Neural progenitor cell (in vitro differentiated cells): ENCODE measurements around the gene ZDHHC19.

Source experiments
- EZH2 ChIP-seq: fragments of 200-600 bp; sonication (generic); IDR thresholded peaks from 2 replicates; pipeline ENCODE4 v1.6.1; 2017; ENCODE audit warnings: antibody characterized with exemption, mild to moderate bottlenecking, moderate library complexity
- TF ChIP-seq, protein P1 (sequence below): fragments of 200-600 bp; sonication (generic); IDR thresholded peaks from 2 replicates; pipeline ENCODE4 v1.5.1; 2017; ENCODE audit warnings: antibody characterized with exemption, mild to moderate bottlenecking

- TF ChIP-seq, protein P1, sequence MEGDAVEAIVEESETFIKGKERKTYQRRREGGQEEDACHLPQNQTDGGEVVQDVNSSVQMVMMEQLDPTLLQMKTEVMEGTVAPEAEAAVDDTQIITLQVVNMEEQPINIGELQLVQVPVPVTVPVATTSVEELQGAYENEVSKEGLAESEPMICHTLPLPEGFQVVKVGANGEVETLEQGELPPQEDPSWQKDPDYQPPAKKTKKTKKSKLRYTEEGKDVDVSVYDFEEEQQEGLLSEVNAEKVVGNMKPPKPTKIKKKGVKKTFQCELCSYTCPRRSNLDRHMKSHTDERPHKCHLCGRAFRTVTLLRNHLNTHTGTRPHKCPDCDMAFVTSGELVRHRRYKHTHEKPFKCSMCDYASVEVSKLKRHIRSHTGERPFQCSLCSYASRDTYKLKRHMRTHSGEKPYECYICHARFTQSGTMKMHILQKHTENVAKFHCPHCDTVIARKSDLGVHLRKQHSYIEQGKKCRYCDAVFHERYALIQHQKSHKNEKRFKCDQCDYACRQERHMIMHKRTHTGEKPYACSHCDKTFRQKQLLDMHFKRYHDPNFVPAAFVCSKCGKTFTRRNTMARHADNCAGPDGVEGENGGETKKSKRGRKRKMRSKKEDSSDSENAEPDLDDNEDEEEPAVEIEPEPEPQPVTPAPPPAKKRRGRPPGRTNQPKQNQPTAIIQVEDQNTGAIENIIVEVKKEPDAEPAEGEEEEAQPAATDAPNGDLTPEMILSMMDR: no peak
- no peak for TF ChIP-seq EZH2
Observed at GRCh38 chr3:196149831-196150301, 61.3 kb downstream of the ZDHHC19 start.
